Hepatocyte (in vitro differentiated cells): Measurements from ENCODE around the gene UBE2Q1.

Experiments used
- EZH2 ChIP-seq: fragments of 200-600 bp; sonication (generic); IDR thresholded peaks from 2 replicates; pipeline ENCODE4 v1.6.1; 2016; ENCODE audit warnings: antibody characterized with exemption, mild to moderate bottlenecking, borderline replicate concordance
- EZH2phosphoT487 ChIP-seq: fragments of 200-600 bp; sonication (generic); IDR thresholded peaks from one replicate; pipeline ENCODE4 v1.6.1; 2018; ENCODE audit warnings: antibody characterized with exemption, mild to moderate bottlenecking, low read depth, moderate library complexity; ENCODE audit not compliant: unreplicated experiment, severe bottlenecking
- TF ChIP-seq, protein P1 (sequence below): fragments of 200-600 bp; sonication (generic); IDR thresholded peaks from 2 replicates; pipeline ENCODE4 v1.5.1; 2016; ENCODE audit warnings: antibody characterized with exemption, mild to moderate bottlenecking; ENCODE audit not compliant: poor library complexity

DNA sequence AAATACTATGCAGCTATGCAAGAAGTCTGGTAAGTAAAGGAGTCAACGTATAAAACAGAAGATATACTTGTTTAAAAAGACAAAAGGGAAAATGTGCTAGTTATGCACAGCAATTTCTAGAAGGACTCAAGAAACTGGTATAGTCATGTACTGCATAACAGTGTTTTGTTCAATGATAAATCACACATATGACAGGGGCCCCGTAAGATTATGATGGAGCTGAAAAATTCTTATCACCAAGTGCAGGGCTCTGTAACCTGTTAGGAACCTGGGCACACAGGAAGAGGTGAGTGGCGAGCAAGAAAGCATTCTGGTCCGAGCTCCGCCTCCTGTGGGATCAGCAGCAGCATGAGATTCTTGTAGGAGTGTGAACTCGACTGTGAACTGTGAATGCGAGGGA is 36.3 kb upstream of the UBE2Q1 start:
- TF ChIP-seq, protein P1, sequence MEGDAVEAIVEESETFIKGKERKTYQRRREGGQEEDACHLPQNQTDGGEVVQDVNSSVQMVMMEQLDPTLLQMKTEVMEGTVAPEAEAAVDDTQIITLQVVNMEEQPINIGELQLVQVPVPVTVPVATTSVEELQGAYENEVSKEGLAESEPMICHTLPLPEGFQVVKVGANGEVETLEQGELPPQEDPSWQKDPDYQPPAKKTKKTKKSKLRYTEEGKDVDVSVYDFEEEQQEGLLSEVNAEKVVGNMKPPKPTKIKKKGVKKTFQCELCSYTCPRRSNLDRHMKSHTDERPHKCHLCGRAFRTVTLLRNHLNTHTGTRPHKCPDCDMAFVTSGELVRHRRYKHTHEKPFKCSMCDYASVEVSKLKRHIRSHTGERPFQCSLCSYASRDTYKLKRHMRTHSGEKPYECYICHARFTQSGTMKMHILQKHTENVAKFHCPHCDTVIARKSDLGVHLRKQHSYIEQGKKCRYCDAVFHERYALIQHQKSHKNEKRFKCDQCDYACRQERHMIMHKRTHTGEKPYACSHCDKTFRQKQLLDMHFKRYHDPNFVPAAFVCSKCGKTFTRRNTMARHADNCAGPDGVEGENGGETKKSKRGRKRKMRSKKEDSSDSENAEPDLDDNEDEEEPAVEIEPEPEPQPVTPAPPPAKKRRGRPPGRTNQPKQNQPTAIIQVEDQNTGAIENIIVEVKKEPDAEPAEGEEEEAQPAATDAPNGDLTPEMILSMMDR: no peak
- no peak for TF ChIP-seq EZH2
- TF ChIP-seq EZH2phosphoT487: no peak
